ENCODE results near the gene MED26.

The MED26 gene

DNA sequence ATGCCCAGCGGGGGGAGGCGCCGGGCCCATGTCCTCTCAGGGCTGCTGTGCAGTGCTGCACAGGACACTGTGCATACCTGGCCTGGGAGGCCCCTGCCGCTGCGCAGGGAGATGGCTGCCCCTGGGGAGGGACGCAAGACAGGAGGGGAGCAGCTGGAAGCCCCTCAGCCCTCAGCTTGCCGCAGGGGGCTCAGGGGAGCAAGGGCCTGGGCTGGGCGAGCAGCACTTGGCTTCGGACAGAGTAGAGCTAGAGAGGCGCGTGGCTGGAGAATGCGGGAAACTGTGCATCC is 96.7 kb downstream of the MED26 start:
- Histone ChIP-seq H3K4me3 (ENCODE audit: low read depth in 1 of 2, low read length in 1 of 2) (no peak overlapping the region), H3K27me3 (no peaks in the 10 kb centered on the region), H3K4me1 (ENCODE audit: control insufficient read depth in 1 of 2, insufficient read depth in 1 of 2, low read depth in 1 of 2, low read length in 1 of 2) (no peaks in the 10 kb centered on the region), H3K36me3 (peaks cover 100% of the 10 kb centered on the region), H3K27ac (no peak overlapping the region), H3K9me3 (no peaks in the 10 kb centered on the region)
- TF ChIP-seq, protein P1, sequence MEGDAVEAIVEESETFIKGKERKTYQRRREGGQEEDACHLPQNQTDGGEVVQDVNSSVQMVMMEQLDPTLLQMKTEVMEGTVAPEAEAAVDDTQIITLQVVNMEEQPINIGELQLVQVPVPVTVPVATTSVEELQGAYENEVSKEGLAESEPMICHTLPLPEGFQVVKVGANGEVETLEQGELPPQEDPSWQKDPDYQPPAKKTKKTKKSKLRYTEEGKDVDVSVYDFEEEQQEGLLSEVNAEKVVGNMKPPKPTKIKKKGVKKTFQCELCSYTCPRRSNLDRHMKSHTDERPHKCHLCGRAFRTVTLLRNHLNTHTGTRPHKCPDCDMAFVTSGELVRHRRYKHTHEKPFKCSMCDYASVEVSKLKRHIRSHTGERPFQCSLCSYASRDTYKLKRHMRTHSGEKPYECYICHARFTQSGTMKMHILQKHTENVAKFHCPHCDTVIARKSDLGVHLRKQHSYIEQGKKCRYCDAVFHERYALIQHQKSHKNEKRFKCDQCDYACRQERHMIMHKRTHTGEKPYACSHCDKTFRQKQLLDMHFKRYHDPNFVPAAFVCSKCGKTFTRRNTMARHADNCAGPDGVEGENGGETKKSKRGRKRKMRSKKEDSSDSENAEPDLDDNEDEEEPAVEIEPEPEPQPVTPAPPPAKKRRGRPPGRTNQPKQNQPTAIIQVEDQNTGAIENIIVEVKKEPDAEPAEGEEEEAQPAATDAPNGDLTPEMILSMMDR (IDR thresholded peaks at IDR 0.05): no peak

GRCh38 chr19:16530540-16531379 is 97.2 kb downstream of the MED26 start:
- peaks cover 100% of the 10 kb centered on the region for H3K36me3 ChIP-seq

GRCh38 chr19:16529466-16530144 is 98.4 kb downstream of the MED26 start:
- Histone ChIP-seq H3K36me3 (peaks cover 100% of the 10 kb centered on the region), H3K4me1 (ENCODE audit: control insufficient read depth in 1 of 2, insufficient read depth in 1 of 2, low read depth in 1 of 2, low read length in 1 of 2) (no peaks in the 10 kb centered on the region), H3K27me3 (no peaks in the 10 kb centered on the region), H3K9me3 (no peaks in the 10 kb centered on the region), H3K27ac (no peak overlapping the region), H3K4me3 (ENCODE audit: low read depth in 1 of 2, low read length in 1 of 2) (no peak overlapping the region)
- TF ChIP-seq, protein P1 (IDR thresholded peaks at IDR 0.05): no peak

More at GRCh38 chr19:16530540-16531379, 97.2 kb downstream of the MED26 start:
- H3K4me1 ChIP-seq (ENCODE audit: control insufficient read depth in 1 of 2, insufficient read depth in 1 of 2, low read depth in 1 of 2, low read length in 1 of 2): no peaks in the 10 kb centered on the region
- no peaks in the 10 kb centered on the region for H3K27me3 ChIP-seq
- TF ChIP-seq, protein P1 (IDR thresholded peaks at IDR 0.05): no peak
- no peak overlapping the region for H3K27ac ChIP-seq
- no peak overlapping the region for H3K4me3 ChIP-seq (ENCODE audit: low read depth in 1 of 2, low read length in 1 of 2)
- H3K9me3 ChIP-seq: no peaks in the 10 kb centered on the region

DNA sequence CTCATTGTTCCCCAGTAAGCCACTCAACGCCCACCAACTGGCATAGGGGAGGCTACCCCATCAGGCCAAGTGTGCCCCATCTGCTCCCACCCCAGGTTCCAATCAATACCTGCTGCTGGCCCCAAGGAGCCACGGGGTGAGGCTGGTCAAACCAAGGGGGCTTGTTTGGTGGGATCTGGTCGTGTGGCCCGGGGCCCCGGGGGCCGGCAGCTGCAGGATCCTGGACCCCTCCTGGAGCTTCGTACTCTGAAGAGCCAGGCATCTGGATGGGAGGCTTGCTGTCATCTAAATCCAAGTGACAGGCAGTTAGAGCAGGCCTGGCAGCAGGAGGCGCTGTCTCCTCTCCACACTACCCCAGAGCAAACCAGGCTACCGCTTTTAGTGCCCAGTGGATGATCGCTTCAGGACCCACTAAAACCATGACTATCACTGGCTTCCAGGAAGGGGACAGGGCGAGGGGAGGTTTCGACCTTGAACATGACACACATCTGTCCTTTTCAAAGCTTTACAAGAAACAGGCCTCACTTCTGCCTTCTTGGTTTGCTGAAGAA is 100.0 kb downstream of the MED26 start:
- H3K27me3 ChIP-seq: no peaks in the 10 kb centered on the region
- no peak overlapping the region for H3K27ac ChIP-seq
- H3K36me3 ChIP-seq: peaks cover 100% of the 10 kb centered on the region
- no peaks in the 10 kb centered on the region for H3K9me3 ChIP-seq
- no peak overlapping the region for H3K4me3 ChIP-seq (ENCODE audit: low read depth in 1 of 2, low read length in 1 of 2)
- TF ChIP-seq, protein P1 (IDR thresholded peaks at IDR 0.05): no peak
- H3K4me1 ChIP-seq (ENCODE audit: control insufficient read depth in 1 of 2, insufficient read depth in 1 of 2, low read depth in 1 of 2, low read length in 1 of 2): no peaks in the 10 kb centered on the region

DNA sequence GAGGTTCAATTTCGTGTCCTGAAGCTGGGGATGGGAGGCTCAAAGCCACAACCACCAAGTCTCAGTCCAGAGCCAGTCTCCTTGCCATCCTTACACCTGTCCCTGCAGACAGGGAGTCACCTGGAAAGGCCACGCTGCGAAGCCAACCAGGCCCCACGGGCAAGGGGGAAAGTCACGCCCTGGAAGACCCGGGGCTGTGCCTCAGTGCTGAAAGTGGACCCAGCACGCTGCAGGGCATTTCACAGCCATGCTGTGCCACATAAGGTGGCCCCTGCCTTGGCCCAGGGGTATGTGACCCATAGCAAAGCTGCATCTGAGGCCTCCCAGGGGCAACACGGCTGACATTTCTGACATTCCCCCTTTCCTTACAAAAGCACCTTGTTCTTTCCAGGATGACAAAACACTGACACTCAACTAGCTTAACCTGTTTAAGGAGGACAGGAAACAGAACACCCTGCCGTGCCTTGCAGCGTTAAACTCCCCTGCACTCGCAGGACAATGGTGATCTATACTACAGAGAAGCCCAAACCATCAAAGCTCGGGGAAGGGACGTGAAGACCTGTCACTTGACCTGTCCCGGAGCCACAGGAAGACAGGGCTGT is 100.6 kb downstream of the MED26 start:
- Histone ChIP-seq H3K27ac (no peak overlapping the region), H3K4me3 (ENCODE audit: low read depth in 1 of 2, low read length in 1 of 2) (no peak overlapping the region), H3K36me3 (peaks cover 100% of the 10 kb centered on the region), H3K27me3 (no peaks in the 10 kb centered on the region), H3K4me1 (ENCODE audit: control insufficient read depth in 1 of 2, insufficient read depth in 1 of 2, low read depth in 1 of 2, low read length in 1 of 2) (no peaks in the 10 kb centered on the region), H3K9me3 (no peaks in the 10 kb centered on the region)
- TF ChIP-seq, protein P1 (IDR thresholded peaks at IDR 0.05): no peak

All from neutrophil (primary cell).